NOMO-1 treated with dmso at 0.1 percent for 144 hours (cell line): Measurements from ENCODE around the gene NXPE1.
"Not testable (repeated sequence)": the region's sequence is repeated elsewhere in the genome, so short reads cannot be mapped to it uniquely, and the experiment has no call there.

Experiments used
- DNase-seq: peaks from one replicate; lab custom pipeline; 2025; ENCODE audit not compliant: unreplicated experiment; lab: John Stamatoyannopoulos, UW

Gene NXPE1

DNA sequence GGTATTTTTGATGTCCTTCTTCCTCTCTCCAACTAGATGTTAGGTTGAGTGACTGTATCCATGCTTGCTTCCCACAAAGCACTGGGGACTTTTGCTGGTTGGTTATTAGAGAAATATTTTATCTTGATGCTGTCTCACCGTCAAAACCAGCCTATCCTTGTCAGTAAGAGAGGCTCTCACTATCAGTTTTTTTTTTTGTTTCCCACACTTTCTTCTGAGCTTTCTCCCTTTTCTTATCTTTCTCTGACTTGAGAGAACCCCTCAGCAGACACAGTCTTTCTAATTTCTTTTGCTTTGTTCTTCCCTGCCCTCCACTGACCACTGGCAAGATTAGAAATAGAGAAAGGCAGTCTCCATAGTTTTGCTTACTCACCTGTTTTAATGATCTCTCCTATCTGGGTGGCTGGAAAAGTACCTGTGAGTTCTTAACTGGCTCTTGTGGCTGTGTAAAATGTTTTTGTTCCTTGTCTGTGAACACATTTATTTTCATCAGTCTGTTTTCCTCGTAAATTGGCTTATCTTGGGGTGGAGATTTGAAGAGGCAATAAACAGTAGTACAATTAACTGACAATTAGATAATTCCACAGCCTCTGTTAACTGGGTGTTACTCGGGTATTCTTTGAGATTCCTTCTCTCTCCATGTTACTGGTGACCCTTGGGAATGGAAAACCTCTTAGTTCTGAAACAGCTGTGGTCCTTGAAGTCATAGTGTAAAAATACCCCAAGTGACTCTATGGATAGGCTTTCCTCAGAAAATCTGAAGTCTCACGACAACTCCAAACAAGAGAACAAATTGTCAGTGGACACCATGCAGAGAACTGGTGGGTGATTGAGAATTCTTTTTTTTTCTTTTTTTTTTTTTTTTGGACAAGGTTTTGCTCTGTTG lies at the start of gene NXPE1:
Gene NXPE1, minus strand, starts transcription at position 457 of the 886 bp plus-strand sequence. CDS start 8,680 bp downstream, outside the sequence.
- no peak for DNase-seq

DNA sequence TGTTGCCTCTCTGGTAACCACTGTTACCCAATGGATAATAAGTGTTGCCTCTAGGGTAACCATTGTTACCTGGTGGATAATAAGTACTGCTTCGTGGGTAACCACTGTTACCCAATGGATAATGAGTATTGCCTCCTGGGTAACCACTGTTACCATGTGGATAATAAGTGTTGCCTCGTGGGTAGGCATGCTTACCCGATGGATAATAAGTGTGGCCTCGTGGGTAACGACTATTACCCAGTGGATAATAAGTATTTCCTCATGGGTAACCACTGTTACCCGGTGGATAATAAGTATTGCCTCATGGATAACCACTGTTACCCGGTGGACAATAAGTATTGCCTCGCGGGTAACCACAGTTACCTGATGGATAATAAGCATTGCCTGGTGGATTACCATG lies 49.7 kb upstream of the NXPE1 start:
- DNase-seq, result no peak

GRCh38 chr11:114608605-114609004 lies 48.9 kb upstream of the NXPE1 start:
- not testable (repeated sequence) for DNase-seq

DNA sequence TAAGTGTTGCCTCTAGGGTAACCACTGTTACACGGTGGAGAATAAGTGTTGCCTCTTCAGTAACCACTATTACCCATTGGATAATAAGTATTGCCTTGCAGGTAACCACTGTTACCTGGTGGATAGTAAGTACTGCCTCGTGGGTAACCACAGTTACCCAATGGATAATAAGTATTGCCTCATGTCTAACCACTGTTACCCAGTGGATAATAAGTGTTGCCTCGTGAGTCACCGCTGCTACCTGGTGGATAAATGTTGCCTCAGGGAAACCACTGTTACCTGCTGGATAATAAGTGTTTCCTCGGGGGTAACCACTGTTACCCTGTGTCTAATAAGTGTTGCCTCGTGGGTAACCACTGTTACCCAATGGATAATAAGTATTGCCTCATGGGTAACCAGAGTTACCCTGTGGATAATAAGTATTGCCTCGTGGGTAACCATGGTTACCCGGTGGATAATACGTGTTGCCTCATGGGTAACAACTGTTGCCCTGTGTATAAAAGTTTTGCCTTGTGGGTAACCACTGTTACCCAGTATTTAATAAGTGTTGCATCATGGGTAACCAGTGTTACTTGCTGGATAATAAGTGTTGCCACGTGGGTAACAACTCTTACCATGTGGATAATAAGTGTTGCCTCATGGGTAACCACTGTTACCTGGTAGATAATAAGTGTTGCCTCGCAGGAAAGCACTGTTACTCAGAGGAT lies 48.2 kb upstream of the NXPE1 start:
- no peak for DNase-seq

- not testable (repeated sequence) for DNase-seq
Measured at GRCh38 chr11:114606802-114607075, 47.1 kb upstream of the NXPE1 start.

DNA sequence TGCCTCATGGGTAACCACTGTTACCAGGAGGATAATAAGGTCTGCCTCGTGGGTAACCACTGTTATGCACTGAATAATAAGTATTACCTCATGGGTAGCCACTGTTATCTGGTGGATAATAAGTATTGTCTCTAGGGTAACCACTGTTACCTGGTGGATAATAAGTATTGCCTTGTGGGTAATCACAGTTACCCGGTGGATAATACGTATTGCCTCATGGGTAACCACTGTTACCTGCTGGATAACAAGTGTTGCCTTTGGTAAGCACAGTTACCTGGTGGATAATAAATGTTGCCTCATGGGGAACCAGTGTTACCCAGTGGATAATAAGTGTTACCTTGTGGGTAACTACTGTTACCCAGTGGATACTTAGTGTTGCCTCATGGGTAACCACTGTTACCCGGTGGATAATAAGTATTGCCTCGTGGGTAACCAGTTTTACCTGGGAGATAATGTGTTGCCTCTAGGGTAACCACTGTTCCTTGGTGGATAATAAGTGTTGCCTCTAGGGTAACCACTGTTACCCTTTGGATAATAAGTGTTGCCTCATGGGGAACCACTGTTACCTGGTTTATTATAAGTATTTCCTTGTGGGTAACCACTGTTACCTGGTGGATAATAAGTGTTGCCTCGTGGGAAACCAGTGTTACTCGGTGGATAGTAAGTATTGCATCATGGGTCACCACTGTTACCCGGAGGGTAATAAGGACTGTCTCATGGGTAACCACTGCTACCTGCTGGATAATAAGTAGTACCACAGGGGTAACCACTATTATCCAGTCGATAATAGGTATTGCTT lies 46.5 kb upstream of the NXPE1 start:
- DNase-seq, result no peak

DNA sequence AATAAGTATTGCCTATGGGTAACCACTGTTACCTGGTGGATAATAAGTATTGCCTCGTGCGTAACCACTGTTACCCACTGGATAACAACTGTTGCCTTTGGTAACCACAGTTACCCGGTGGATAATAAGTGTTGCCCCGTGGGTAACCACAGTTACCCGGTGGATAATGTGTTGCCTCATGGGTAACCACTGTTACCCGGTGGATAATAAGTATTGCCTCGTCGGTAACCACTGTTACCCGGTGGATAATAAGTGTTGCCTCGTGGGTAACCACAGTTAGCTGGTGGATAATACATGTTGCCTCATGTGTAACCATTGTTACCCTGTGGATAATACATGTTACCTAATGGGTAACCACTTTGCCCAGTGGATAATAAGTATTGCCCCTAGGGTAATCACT lies 45.7 kb upstream of the NXPE1 start:
- DNase-seq, result no peak

GRCh38 chr11:114604886-114605285 lies 45.2 kb upstream of the NXPE1 start:
- no peak for DNase-seq

- no peak for DNase-seq
Measured at GRCh38 chr11:114604179-114604813, 44.6 kb upstream of the NXPE1 start.

GRCh38 chr11:114603151-114603550 lies 43.5 kb upstream of the NXPE1 start:
- DNase-seq, result not testable (repeated sequence)

DNA sequence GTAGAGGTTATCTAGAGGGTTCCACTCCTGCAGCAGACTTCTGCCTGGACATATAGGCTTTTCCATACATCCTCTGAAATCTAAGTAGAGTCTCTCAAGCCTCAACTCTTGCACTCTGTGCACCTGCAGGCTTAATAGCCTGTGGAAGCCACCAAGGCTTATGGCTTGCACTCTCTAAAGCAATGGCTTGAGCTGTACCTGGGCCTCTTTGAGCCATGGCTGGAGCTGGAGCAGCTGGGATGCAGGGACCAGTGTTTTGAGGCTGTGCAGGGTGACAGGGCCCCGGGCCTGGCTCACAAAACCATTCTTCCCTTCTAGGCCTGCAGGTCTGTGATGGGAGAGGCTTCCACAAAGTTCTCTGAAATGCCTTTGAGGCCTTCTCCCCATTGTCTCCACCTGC lies 38.8 kb upstream of the NXPE1 start:
- DNase-seq, result no peak

- DNase-seq, result no peak
Measured at GRCh38 chr11:114596175-114596919, 36.7 kb upstream of the NXPE1 start.

GRCh38 chr11:114595571-114595970 lies 35.9 kb upstream of the NXPE1 start, which contains the start of gene NXPE4:
NXPE4 (minus strand) TSS chr11:114595786; CDS start chr11:114594759, 1,027 bp downstream.
- no peak for DNase-seq

- no peak for DNase-seq
Measured at GRCh38 chr11:114594703-114595102, 35.0 kb upstream of the NXPE1 start.

DNA sequence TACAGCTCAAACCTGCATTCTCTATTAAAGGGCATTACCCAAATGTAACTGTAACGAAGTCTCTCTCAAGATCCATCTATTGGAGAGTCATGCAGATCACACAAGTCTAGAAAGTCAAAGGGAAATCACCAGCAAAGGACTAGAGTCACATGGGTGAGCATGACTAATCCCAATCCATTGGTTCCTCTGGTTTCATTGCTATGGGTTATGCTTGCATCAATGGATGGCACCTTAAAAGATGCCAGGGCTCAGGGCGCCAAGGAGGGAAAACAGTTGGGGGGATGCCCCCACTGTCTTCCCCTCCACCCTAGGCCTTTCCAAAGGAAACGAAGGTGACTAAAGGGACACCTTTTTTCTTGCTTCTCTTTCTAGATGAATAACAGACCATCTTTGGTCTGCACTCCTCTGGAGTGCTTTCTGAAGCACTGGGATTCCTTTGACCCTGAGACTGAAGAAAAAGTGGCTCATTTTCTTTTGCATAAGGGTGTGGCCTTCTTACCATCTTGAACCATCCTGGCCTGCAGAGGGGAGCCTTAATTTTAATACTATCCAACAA lies 27.8 kb upstream of the NXPE1 start:
- no peak for DNase-seq

DNA sequence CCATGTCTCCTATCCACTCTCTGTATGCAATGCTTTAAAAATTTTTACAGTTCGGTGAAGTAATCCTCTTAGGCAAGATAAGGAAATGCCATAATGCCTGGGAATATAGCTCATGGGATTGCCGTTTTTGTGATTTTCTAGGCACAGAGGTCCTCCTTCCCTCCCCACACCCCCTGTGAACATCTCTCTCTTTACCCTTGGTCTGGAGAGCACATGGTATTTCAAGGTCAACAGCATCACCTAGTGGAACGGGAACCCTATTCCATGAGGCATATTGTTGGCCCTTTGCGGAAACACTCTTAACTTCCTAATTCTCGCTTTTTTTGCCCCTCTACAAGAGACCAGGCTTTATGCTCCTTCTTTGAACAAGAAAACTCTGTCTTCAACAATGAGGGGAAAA lies 27.1 kb upstream of the NXPE1 start:
- DNase-seq, result no peak

DNA sequence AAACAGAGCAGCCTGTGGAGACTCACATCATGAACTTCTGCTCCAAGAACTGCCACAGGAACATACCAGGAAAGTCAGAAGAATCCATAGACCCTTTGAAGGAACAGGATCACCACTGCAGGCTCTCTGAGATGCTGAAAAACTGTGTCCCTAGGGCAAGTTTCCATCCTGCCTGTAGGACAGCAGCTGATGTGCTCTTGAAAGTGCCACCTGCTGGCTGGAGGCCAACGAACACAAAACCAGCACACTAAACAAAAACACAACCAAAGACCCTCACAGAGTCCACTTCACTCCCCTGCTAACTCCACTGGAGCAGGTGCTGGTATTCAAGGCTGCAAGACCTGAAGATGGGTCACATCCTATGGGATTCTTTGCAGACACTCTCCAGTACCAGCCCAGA lies 12.0 kb upstream of the NXPE1 start:
- DNase-seq, result no peak

- no peak for DNase-seq
Measured at GRCh38 chr11:114569801-114570200, 10.1 kb upstream of the NXPE1 start.

- DNase-seq, result no peak
Measured at GRCh38 chr11:114566276-114566675, 6.6 kb upstream of the NXPE1 start.

DNA sequence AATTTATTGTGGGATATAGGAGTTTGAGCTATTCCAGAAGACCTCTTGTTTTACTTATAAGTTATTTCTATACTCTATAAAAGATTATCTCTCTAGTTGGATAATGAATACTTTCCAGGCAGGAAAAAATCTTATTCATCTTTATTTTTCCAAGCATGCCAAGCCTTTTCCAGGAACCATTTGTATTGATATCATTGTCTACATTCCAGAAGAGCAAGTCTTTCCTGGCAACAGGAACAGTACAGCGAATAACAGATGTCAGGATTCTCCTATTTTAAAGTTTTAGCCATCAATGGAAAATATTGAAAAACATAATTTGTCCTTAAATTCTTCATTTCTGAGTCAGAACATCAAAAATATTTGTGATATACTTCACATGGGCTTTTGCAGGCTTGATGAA lies 5.2 kb upstream of the NXPE1 start:
- DNase-seq, result no peak
